A673 (cell line): ENCODE results near the gene XPO4. TPM values are rescaled to one million over a fixed set of nuclear protein-coding genes. Genes with fewer than 3 reads are reported as not detected.

ENCODE experiments used
- BruUV-seq: library from RNA; stranded (reverse); fragments of 400-500 nt; replicated peaks from 2 replicates; lab custom pipeline; 2021; lab: Mats Ljungman, UMichigan
- CTCF ChIA-PET: fragments of 300-600 bp; sonication (Branson Sonifier 250); formaldehyde crosslinking; loops from one replicate; lab custom pipeline; 2022; ENCODE audit warnings: antibody characterized with exemption; lab: Charles Lee
- POLR2A ChIA-PET: fragments of 300-600 bp; sonication (Branson Sonifier 250); formaldehyde crosslinking; loops from one replicate; lab custom pipeline; 2022; ENCODE audit warnings: antibody characterized with exemption; ENCODE audit not compliant: low non-redundant PET; lab: Charles Lee
- DNase-seq: peaks from one replicate; pipeline ENCODE4 v3.0.0-alpha.2; 2015; ENCODE audit warnings: low spot score
- H3K27ac ChIP-seq: fragments of 200-600 bp; sonication (generic); 2 replicates; pipeline ENCODE4 v1.5.1; 2016; ENCODE audit warnings: mixed run types, low read depth, mild to moderate bottlenecking, mixed read lengths, antibody characterized with exemption, low read length; ENCODE audit not compliant: poor library complexity, severe bottlenecking
- H3K27me3 ChIP-seq: fragments of 200-600 bp; sonication (generic); replicated peaks from 2 replicates; pipeline ENCODE4 v1.6.1; 2017; ENCODE audit warnings: mixed run types, low read depth, mild to moderate bottlenecking, mixed read lengths, antibody characterized with exemption, low read length; ENCODE audit not compliant: insufficient read depth, poor library complexity
- H3K36me3 ChIP-seq: fragments of 200-600 bp; sonication (generic); 2 replicates; pipeline ENCODE4 v1.6.1; 2016; ENCODE audit warnings: mixed run types, mild to moderate bottlenecking, mixed read lengths, antibody characterized with exemption, low read length; ENCODE audit not compliant: insufficient read depth, poor library complexity, severe bottlenecking
- H3K4me1 ChIP-seq: fragments of 200-600 bp; sonication (generic); 2 replicates; pipeline ENCODE4 v1.6.1; 2017; ENCODE audit warnings: mixed run types, mild to moderate bottlenecking, mixed read lengths, antibody characterized with exemption, low read length; ENCODE audit not compliant: insufficient read depth, poor library complexity, severe bottlenecking
- H3K4me3 ChIP-seq: fragments of 200-600 bp; sonication (generic); 2 replicates; pipeline ENCODE4 v1.5.1; 2016; ENCODE audit warnings: low read depth, mixed run types, mild to moderate bottlenecking, mixed read lengths, low read length; ENCODE audit not compliant: poor library complexity, severe bottlenecking
- H3K9me3 ChIP-seq: fragments of 200-600 bp; sonication (generic); 2 replicates; pipeline ENCODE4 v1.6.1; 2016; ENCODE audit warnings: mixed run types, low read depth, mild to moderate bottlenecking, mixed read lengths, antibody characterized with exemption, low read length; ENCODE audit not compliant: poor library complexity, severe bottlenecking
- EZH2 ChIP-seq: fragments of 200-600 bp; sonication (generic); IDR thresholded peaks from 2 replicates; pipeline ENCODE4 v1.6.1; 2017; ENCODE audit warnings: borderline replicate concordance, low read depth, mild to moderate bottlenecking, mixed read lengths, antibody characterized with exemption, low read length; ENCODE audit not compliant: poor library complexity, severe bottlenecking
- intact Hi-C: fragments of 100-400 bp; cut with micrococcal nuclease; formaldehyde crosslinking; loops from one replicate; pipeline ENCODE4 v1.10.0; 2022; ENCODE audit not compliant: unreplicated experiment
- total RNA-seq: library from RNA; stranded (reverse); gene quantifications from 2 replicates; pipeline ENCODE4 v1.2.3, GENCODE V29; 2021
- TF ChIP-seq, protein P1 (sequence below): fragments of 300-800, 200-600 bp; sonication (generic); conservative IDR thresholded peaks from 2 replicates; pipeline ENCODE4 v1.5.1; 2017; ENCODE audit warnings: low read depth, mild to moderate bottlenecking, antibody characterized with exemption, low read length, moderate library complexity, mixed read lengths

XPO4 gene
- total RNA-seq, 1 experiment from 2014 or later, result 39.8 TPM

DNA sequence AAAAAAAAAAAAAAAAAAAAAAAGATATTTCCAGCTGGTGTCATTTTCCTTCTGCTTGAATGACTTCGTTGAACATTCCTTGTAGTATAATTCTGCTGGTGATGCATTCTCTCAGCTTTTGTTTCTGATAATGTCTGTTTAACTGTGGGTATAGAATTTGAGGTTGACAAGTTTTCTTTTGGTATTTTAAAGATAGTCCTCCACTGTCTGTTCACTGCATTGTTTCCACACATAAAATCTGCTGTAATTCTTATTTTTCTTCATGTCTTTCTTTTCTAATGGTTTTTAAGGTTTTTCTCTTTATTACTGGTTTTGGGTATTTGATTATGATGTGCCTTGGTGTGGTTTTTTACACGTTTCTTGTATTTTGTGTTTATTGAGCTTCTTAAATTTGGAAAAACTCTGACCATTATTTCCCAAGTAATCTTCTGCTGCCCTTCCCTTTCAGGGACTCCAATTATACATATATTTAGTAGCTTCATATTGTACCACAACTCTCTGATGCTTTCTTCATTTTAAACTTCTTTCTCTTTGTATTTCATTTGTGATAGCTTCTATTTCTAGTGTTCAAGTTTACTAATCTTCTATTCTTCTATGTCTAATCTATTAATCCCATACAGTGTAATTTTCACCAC is 135.1 kb downstream of the XPO4 start:
- H3K4me1 ChIP-seq, result no peaks in the 10 kb centered on the region
- H3K27me3 ChIP-seq, result no peaks in the 10 kb centered on the region
- no peak overlapping the region for H3K27ac ChIP-seq
- BruUV-seq, result no TSS peak
- peaks cover 20% of the 10 kb centered on the region for H3K36me3 ChIP-seq
- TF ChIP-seq EZH2, result no peak
- TF ChIP-seq, protein P1, sequence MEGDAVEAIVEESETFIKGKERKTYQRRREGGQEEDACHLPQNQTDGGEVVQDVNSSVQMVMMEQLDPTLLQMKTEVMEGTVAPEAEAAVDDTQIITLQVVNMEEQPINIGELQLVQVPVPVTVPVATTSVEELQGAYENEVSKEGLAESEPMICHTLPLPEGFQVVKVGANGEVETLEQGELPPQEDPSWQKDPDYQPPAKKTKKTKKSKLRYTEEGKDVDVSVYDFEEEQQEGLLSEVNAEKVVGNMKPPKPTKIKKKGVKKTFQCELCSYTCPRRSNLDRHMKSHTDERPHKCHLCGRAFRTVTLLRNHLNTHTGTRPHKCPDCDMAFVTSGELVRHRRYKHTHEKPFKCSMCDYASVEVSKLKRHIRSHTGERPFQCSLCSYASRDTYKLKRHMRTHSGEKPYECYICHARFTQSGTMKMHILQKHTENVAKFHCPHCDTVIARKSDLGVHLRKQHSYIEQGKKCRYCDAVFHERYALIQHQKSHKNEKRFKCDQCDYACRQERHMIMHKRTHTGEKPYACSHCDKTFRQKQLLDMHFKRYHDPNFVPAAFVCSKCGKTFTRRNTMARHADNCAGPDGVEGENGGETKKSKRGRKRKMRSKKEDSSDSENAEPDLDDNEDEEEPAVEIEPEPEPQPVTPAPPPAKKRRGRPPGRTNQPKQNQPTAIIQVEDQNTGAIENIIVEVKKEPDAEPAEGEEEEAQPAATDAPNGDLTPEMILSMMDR, result no peak
- no peak for DNase-seq
- H3K9me3 ChIP-seq, result peaks cover 24% of the 10 kb centered on the region
- POLR2A ChIA-PET, result no interaction called here
- H3K4me3 ChIP-seq, result no peak overlapping the region
- intact Hi-C loops, result no loop called here
- CTCF ChIA-PET, result interaction anchor here (0.6 to 1.2 kb wide), 2 partner anchors 46 to 55 kb away, joined by 3 read pairs; no protein-coding TSS in a partner anchor

DNA sequence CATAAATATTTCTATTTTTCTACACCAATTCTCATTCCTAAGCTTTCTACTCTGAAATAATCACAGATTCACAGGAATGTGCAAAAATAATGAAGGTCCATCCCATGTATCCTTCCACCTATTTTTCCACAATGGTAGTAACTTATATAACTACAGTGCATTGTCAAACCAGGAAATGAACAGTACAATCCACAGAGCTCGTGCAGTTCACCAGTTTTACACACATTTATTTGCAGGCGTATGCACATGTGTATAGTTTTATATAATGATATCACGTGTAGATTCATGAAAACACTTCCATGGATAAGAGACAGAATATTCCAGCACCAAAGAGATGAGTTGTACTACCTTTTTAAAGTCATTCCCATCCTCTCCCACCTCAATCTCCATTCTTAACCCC is 141.7 kb downstream of the XPO4 start:
- ChIA-PET POLR2A (no interaction called here), CTCF (no interaction called here)
- no peak overlapping the region for H3K27ac ChIP-seq
- H3K4me3 ChIP-seq, result no peak overlapping the region
- H3K4me1 ChIP-seq, result no peaks in the 10 kb centered on the region
- H3K36me3 ChIP-seq, result no peaks in the 10 kb centered on the region
- peaks cover 9% of the 10 kb centered on the region for H3K9me3 ChIP-seq
- intact Hi-C loops, result no loop called here
- no TSS peak for BruUV-seq
- TF ChIP-seq, protein P1, result no peak
- no peak for TF ChIP-seq EZH2
- H3K27me3 ChIP-seq, result no peaks in the 10 kb centered on the region
- no peak for DNase-seq

DNA sequence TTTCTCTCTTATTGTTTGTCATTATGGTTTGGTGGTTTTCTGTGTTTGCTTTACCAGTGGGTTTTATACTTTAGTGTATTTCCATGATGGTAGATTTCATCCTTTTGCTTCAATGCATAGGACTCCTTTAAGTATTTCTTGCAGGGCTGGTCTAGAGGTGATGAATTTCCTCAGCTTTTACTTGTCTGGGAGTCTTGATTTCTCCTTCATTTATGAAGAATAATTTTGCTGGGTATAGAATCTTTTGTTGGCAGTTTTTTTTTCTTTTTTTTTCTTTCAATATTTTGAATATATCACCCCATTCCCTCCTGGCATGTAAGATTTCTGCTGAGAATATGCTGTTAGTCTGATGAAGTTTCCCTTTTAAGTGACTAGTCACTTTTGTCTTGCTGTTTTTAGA is 148.5 kb downstream of the XPO4 start:
- no peaks in the 10 kb centered on the region for H3K36me3 ChIP-seq
- POLR2A ChIA-PET, result no interaction called here
- peaks cover 36% of the 10 kb centered on the region for H3K9me3 ChIP-seq
- no peaks in the 10 kb centered on the region for H3K4me1 ChIP-seq
- no peak for DNase-seq
- TF ChIP-seq EZH2, result no peak
- TF ChIP-seq, protein P1, result no peak
- no peak overlapping the region for H3K4me3 ChIP-seq
- H3K27me3 ChIP-seq, result no peaks in the 10 kb centered on the region
- intact Hi-C loops, result no loop called here
- H3K27ac ChIP-seq, result no peak overlapping the region
- no TSS peak for BruUV-seq
- CTCF ChIA-PET, result no interaction called here
